ENCODE data around the gene CAMK1G.

CAMK1G gene

GRCh38 chr1:209662879-209663327 lies 79.4 kb downstream of the CAMK1G start:
- no peak for DNase-seq (ENCODE audit: low read depth in 2 of 2)
